Measurements from ENCODE around the gene TCOF1. TPM values are rescaled to one million over a fixed set of nuclear protein-coding genes. Genes with fewer than 3 reads are reported as not detected.
A peak's percentile ranks its signal among the peaks of the same experiment; 100 is the strongest.
"Not testable (repeated sequence)": the region's sequence is repeated elsewhere in the genome, so short reads cannot be mapped to it uniquely, and the experiment has no call there.

Gene TCOF1
- polyA plus RNA-seq, 3 donors from 2014 or later = 3.2 to 21.5 (median 3.5) TPM

- DNase-seq = peak; percentile 64 to 71 (median 71)
- Mint-ChIP-seq H3K9me3 (no peaks in the 10 kb centered on the region), H3K4me1 (peaks cover 59 to 64% of the 10 kb centered on the region in 2 donors), H3K36me3 (peaks cover 0 to 4% (median 0%) of the 10 kb centered on the region in 3 donors), H3K27me3 (ENCODE audit: low read depth in 3 of 3) (peaks cover 13 to 25% (median 15%) of the 10 kb centered on the region in 3 donors), H3K4me3 (peak overlapping the region; percentile 91 to 97 (median 97)), H3K27ac (peak overlapping the region; percentile 98 to 100 (median 99))
Measured at GRCh38 chr5:150410524-150411244, 53.2 kb downstream of the TCOF1 start.

GRCh38 chr5:150411245-150411979 lies 53.9 kb downstream of the TCOF1 start:
- DNase-seq = peak; percentile 65 to 70 (median 69)
- peak overlapping the region; percentile 98 to 100 (median 99) for H3K27ac Mint-ChIP-seq
- no peaks in the 10 kb centered on the region for H3K9me3 Mint-ChIP-seq
- H3K4me3 Mint-ChIP-seq = peak overlapping the region; percentile 91 to 97 (median 97)
- peaks cover 59 to 68% of the 10 kb centered on the region in 2 donors for H3K4me1 Mint-ChIP-seq
- H3K27me3 Mint-ChIP-seq (ENCODE audit: low read depth in 3 of 3) = peaks cover 13 to 25% (median 15%) of the 10 kb centered on the region in 3 donors
- H3K36me3 Mint-ChIP-seq = no peaks in the 10 kb centered on the region

DNA sequence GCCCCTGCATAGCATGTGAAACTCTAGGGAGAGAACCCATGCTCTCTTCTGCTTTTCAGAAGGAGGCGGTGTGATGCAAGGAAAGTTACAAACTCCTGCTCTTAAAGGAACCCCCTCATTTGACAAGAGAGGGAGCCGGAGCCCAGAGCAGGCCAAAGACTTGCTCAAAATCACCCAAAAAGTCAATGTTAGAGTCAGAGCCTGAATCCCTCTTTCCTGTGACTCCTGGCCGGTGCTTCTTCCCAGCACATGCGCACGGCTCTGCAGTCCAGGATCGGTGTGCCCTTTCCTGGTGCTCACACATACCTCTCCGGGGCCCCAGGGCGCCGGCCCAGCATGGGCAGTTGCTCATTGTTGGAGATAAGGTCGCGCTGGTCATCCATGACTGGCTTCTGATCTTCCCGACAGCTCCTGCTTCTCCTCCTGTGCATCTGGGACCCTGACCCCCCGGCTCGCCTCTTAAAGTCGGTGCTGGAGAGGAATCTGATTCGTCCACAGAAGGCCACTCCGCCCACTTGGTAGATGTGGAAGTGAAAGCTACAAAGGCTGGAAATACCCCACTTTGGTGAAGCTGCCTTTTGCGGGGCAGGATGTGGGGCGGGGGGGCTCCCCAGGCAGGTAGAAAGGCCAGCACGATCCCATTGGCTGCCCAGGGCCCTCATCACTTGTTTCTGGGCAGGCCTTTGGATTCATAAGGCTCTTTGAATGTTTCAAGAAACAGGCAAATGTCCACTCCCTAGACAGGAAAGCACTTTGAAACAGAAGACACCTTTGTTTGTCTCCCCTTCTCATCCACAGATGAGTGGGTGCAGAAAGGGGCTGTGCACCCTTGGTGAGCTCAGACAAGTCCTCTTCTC lies 55.0 kb downstream of the TCOF1 start, which contains the start of gene CD74:
Gene CD74, minus strand, starts transcription at position 592 of the 857 bp plus-strand sequence. Its CDS starts 161 bp downstream, at position 431.
- H3K4me3 Mint-ChIP-seq = peak within 1 kb of the TSS; percentile 91 to 97 (median 97)
- peaks cover 13 to 25% (median 15%) of the 10 kb centered on the region in 3 donors for H3K27me3 Mint-ChIP-seq (ENCODE audit: low read depth in 3 of 3)
- H3K4me1 Mint-ChIP-seq = peaks cover 59 to 65% of the 10 kb centered on the region in 2 donors
- no peaks in the 10 kb centered on the region for H3K36me3 Mint-ChIP-seq
- DNase-seq = peak; percentile 93 to 95 (median 94)
- peak within 1 kb of the TSS; percentile 98 to 100 (median 99) for H3K27ac Mint-ChIP-seq
- H3K9me3 Mint-ChIP-seq = no peaks in the 10 kb centered on the region

DNA sequence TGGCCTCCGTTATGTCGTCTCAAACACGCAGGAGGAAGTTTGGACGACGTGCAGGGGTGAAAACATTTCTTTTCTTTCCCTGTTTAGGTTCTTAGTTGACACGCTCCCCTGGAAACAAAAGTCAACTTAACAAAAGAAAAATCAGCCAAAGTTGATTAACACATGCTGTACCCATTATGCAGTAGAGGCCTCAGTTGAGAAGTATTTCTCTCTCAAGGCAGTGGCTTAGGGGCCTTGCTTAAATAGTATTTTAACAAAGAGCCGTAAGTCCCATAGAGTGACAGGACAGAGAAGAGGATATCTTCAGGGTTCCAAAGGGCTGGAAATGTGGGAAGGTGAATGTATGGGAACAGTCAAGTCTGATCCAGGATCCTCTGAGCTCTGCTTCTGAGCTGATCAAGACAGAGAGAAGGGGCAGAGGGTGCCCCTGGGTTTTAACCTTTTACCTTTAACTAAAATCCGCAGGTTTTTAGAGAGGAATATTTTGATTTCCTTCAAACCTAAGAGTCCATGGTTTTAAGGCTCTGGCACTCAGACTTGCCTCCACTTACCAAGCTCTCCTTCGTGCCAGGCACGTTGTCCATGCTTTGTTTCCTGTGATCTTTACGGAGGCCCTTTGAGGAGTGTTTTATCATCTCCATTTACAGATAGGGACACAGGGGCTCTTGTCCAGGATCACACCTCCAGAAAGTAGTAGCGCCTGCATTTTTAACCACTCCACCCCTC lies 55.8 kb downstream of the TCOF1 start:
- H3K27ac Mint-ChIP-seq = peak overlapping the region; percentile 98 to 100 (median 99)
- H3K27me3 Mint-ChIP-seq (ENCODE audit: low read depth in 3 of 3) = peaks cover 13 to 25% (median 15%) of the 10 kb centered on the region in 3 donors
- no peaks in the 10 kb centered on the region for H3K36me3 Mint-ChIP-seq
- peak overlapping the region; percentile 91 to 97 (median 97) for H3K4me3 Mint-ChIP-seq
- no peaks in the 10 kb centered on the region for H3K9me3 Mint-ChIP-seq
- no peak for DNase-seq
- H3K4me1 Mint-ChIP-seq = peaks cover 57 to 64% of the 10 kb centered on the region in 2 donors

- not testable (repeated sequence) for H3K9me3 Mint-ChIP-seq, H3K36me3 Mint-ChIP-seq
- Mint-ChIP-seq H3K27me3 (ENCODE audit: low read depth in 3 of 3) (peaks cover 13 to 22% (median 15%) of the 10 kb centered on the region in 3 donors), H3K4me1 (peaks cover 55 to 60% of the 10 kb centered on the region in 2 donors), H3K4me3 (peak overlapping the region; percentile 66 to 97 (median 92)), H3K27ac (peak overlapping the region; percentile 98 to 100 (median 99))
- peak; percentile 40 to 48 (median 47) for DNase-seq
Measured at GRCh38 chr5:150413902-150414790, 56.6 kb downstream of the TCOF1 start.

DNA sequence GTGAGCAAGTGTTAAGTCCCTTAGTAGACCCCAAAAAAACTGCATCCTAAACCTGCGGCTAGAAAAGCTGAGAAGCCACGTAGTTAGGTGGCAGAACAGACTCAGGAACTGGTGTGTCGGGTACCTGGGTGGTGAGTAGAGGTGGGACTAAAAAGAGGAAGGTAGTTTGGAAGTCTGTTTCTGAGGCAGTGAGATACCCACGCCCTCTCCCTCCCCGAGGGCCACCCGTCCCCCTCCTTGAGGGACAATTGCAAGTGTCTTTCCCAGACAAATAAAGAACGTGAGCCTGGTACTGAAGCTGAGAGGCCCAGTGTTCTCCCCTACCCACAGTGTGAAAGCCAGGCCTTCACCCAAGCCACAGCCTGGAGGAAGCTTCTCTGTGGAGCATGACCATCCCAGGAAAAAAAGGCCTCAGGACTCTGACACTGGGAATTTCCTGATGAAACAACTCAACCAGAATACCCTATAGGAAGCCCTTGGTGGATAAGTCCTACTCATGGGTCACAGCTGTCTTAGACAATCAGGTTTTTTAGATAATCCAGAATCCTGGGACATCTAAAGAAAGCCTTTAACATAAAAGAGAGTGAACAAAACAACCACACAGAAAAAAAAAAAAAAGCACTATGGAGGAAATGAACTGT lies 62.3 kb downstream of the TCOF1 start:
- Mint-ChIP-seq H3K4me3 (no peak overlapping the region), H3K9me3 (no peaks in the 10 kb centered on the region), H3K36me3 (no peaks in the 10 kb centered on the region), H3K4me1 (peaks cover 13 to 17% of the 10 kb centered on the region in 2 donors), H3K27ac (peak overlapping the region in 4 of 6 donors; percentile 4 to 63 (median 26)), H3K27me3 (ENCODE audit: low read depth in 3 of 3) (peaks cover 0 to 2% (median 1%) of the 10 kb centered on the region in 3 donors)
- DNase-seq = no peak

- Mint-ChIP-seq H3K9me3 (no peaks in the 10 kb centered on the region), H3K27me3 (ENCODE audit: low read depth in 3 of 3) (peaks cover 0 to 2% (median 1%) of the 10 kb centered on the region in 3 donors), H3K4me3 (no peak overlapping the region), H3K4me1 (peaks cover 7% of the 10 kb centered on the region in 2 donors), H3K36me3 (no peaks in the 10 kb centered on the region), H3K27ac (peak overlapping the region in 1 of 6 donors; percentile 65)
- no peak for DNase-seq
Measured at GRCh38 chr5:150422075-150422474, 64.6 kb downstream of the TCOF1 start.

GRCh38 chr5:150422758-150423157 lies 65.3 kb downstream of the TCOF1 start:
- H3K4me3 Mint-ChIP-seq = no peak overlapping the region
- no peak overlapping the region for H3K27ac Mint-ChIP-seq
- H3K4me1 Mint-ChIP-seq = peaks cover 7% of the 10 kb centered on the region in 2 donors
- H3K27me3 Mint-ChIP-seq (ENCODE audit: low read depth in 3 of 3) = peaks cover 0 to 2% (median 1%) of the 10 kb centered on the region in 3 donors
- H3K36me3 Mint-ChIP-seq = no peaks in the 10 kb centered on the region
- no peaks in the 10 kb centered on the region for H3K9me3 Mint-ChIP-seq
- DNase-seq = no peak

- not testable (repeated sequence) for H3K27me3 Mint-ChIP-seq (ENCODE audit: low read depth in 3 of 3)
Measured at GRCh38 chr5:150426165-150426564, 68.7 kb downstream of the TCOF1 start.

DNA sequence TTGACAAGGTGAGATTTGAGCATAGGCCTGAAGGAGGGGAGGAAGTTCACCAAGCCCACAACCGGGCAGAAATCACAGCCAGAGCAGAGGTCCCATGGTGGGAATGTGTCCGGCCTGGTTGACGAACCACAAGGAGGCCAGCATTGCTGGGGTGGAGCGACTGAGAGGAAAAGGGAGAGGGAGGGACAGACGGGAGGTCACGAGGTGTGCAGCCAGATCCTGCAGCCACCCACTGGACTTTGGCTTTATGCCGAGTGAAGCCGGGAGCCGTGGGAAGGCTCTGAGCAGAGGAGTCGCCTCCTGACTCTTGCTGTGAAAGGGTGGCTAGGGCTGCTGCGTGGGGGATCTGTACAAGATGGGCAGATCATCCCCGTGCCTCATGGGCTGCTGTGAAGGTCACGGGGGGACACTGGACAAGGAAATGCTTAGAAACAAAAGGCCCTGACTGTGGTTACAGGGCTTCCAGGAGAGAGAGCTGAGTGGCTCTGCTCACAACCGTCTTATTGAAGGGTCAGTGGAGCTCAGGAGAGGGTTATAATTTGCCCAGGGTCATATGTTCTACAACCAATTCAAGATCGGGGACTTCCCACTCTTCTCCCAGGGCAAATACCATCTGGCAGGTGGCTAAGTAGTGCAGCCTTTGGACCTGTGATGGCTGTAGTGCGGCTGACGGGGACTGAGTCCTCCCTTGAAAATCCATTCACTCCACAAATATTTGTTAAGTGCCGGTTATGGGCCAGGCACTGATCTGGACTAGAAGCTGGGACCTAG lies 70.8 kb downstream of the TCOF1 start:
- H3K27ac Mint-ChIP-seq = no peak overlapping the region
- H3K4me1 Mint-ChIP-seq = no peaks in the 10 kb centered on the region
- peaks cover 0 to 2% (median 2%) of the 10 kb centered on the region in 3 donors for H3K27me3 Mint-ChIP-seq (ENCODE audit: low read depth in 3 of 3)
- DNase-seq = no peak
- no peaks in the 10 kb centered on the region for H3K36me3 Mint-ChIP-seq
- H3K9me3 Mint-ChIP-seq = no peaks in the 10 kb centered on the region
- no peak overlapping the region for H3K4me3 Mint-ChIP-seq

More at GRCh38 chr5:150426165-150426564, 68.7 kb downstream of the TCOF1 start:
- H3K27ac Mint-ChIP-seq, DNase-seq, H3K4me1 Mint-ChIP-seq, H3K9me3 Mint-ChIP-seq, H3K4me3 Mint-ChIP-seq, H3K36me3 Mint-ChIP-seq: not testable (repeated sequence)

GRCh38 chr5:150428978-150429377 lies 71.5 kb downstream of the TCOF1 start:
- H3K4me3 Mint-ChIP-seq = no peak overlapping the region
- H3K9me3 Mint-ChIP-seq = no peaks in the 10 kb centered on the region
- H3K4me1 Mint-ChIP-seq = no peaks in the 10 kb centered on the region
- H3K27me3 Mint-ChIP-seq (ENCODE audit: low read depth in 3 of 3) = peaks cover 0 to 2% (median 2%) of the 10 kb centered on the region in 3 donors
- H3K36me3 Mint-ChIP-seq = no peaks in the 10 kb centered on the region
- no peak overlapping the region for H3K27ac Mint-ChIP-seq
- no peak for DNase-seq

Data from immature natural killer cell (primary cell).